Measurements from ENCODE around the gene AKR1B15.

DNA sequence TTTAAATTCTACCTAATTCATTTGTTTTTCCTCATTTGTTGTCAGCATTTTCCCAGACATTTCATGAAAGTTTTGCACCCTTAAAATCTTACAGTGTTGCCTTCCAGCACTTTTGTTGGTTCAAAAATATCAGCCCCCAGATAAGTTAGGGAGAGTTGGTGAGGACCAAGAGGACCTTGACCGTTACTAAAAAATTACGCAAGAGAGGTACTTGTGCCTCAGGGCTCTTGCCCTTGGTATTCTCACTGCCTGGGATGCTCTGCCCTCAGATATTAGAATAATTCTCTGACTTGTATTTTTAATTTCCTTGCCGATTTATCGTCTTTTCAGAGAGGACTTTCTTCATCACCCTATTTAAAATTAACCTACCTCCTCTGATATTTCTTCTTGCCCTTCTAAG, 3.5 kb upstream of the AKR1B15 start:
- TF ChIP-seq CTCF (IDR thresholded peaks at IDR 0.05) (no peak), POLR2A (IDR thresholded peaks at IDR 0.05) (no peak)

Measured in lower leg skin (tissue), 3 donors.